ENCODE data around the gene STXBP5.

DNA sequence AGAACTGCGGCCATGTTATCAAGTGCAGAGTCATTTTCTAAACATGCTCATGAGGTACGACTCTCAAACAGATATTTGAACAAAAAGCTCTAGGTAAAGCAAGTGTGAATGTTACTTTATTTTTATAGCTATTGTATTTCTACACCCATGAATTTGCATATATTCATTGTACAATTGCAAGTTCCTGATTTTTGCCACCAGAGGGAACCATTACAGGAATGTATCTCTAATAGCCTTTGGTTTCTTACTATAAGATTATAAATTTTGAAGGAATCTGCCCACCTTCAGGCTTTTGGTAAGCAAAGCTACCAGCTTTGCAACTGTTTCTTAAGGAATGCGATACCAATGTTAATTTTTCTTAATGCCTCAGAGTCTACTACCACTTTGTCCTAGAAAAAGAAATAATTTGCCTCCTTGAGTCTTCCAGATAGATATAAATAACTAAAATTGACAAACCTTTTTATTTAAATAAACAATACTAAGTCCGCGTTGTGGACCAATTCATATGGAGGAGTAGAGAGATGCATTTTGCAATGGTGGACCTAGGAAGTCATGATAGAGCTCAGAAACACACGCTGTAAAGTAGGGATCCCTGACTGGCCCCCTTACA, 178.8 kb downstream of the STXBP5 start:
- TF ChIP-seq, protein P1, sequence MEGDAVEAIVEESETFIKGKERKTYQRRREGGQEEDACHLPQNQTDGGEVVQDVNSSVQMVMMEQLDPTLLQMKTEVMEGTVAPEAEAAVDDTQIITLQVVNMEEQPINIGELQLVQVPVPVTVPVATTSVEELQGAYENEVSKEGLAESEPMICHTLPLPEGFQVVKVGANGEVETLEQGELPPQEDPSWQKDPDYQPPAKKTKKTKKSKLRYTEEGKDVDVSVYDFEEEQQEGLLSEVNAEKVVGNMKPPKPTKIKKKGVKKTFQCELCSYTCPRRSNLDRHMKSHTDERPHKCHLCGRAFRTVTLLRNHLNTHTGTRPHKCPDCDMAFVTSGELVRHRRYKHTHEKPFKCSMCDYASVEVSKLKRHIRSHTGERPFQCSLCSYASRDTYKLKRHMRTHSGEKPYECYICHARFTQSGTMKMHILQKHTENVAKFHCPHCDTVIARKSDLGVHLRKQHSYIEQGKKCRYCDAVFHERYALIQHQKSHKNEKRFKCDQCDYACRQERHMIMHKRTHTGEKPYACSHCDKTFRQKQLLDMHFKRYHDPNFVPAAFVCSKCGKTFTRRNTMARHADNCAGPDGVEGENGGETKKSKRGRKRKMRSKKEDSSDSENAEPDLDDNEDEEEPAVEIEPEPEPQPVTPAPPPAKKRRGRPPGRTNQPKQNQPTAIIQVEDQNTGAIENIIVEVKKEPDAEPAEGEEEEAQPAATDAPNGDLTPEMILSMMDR (IDR thresholded peaks at IDR 0.05) = peak; percentile 21 to 49 (median 33)
- TF ChIP-seq EP300 (IDR thresholded peaks at IDR 0.05) = no peak
